HCT116 (cell line): ENCODE data around the gene RNH1. TPM values are rescaled to one million over a fixed set of nuclear protein-coding genes. Genes with fewer than 3 reads are reported as not detected.

Experiments
- ATAC-seq: fragments of 200-7000 bp; cut with Tn5 transposase; 2 replicates; pipeline ENCODE4 v1.9.1; 2020; ENCODE audit warnings: mild to moderate bottlenecking, moderate library complexity
- BruUV-seq: library from RNA; stranded (reverse); fragments of 400-500 nt; replicated peaks from 2 replicates; lab custom pipeline; 2021; lab: Mats Ljungman, UMichigan
- CTCF ChIA-PET: fragments of 300-600 bp; sonication (Branson Sonifier 250); formaldehyde crosslinking; loops from one replicate; lab custom pipeline; 2021; ENCODE audit warnings: antibody characterized with exemption; lab: Charles Lee
- POLR2A ChIA-PET: fragments of 300-600, 350-600 bp; sonication (Branson Sonifier 250); formaldehyde crosslinking; loops from one replicate; lab custom pipeline; 2021; ENCODE audit warnings: antibody characterized with exemption; lab: Charles Lee
- RAD21 ChIA-PET, 2 experiments: fragments of 300-600 bp; sonication (Branson Sonifier 250); formaldehyde crosslinking; loops; one replicate each; lab custom pipeline; 2023; ENCODE audit warnings: low total read pairs in 2 of 2; ENCODE audit not compliant: uncharacterized antibody in 2 of 2, unreplicated experiment in 2 of 2, low non-redundant PET in 1 of 2; lab: Charles Lee
- DNase-seq: peaks from one replicate; pipeline ENCODE4 v3.0.0-alpha.2; 2010; ENCODE audit warnings: low read depth, low spot score
- H2AFZ ChIP-seq: fragments of 200-600 bp; shearing (Covaris generic), sonication (generic); 2 replicates; pipeline ENCODE4 v1.6.1; 2017; ENCODE audit warnings: low read depth, mixed run types, mixed read lengths, antibody characterized with exemption, low read length; ENCODE audit not compliant: poor library complexity, severe bottlenecking
- H3K27ac ChIP-seq: 2 replicates; pipeline ENCODE4 v1.5.1; 2012; ENCODE audit warnings: low read depth, low read length
- H3K27me3 ChIP-seq: fragments of 200-600 bp; sonication (generic); 2 replicates; pipeline ENCODE4 v1.6.1; 2016; ENCODE audit warnings: mixed run types, low read length, mixed read lengths; ENCODE audit not compliant: insufficient read depth
- H3K36me3 ChIP-seq, 2 experiments: fragments of 200-500 bp in 1 of 2; fragments of 200-600 bp in 1 of 2; sonication (Bioruptor generic) in 1 of 2; sonication (generic) in 1 of 2; 2 replicates each; pipeline versions ENCODE4 v1.5.1 to v1.6.1; 2014 to 2016; ENCODE audit warnings: low read length in 2 of 2, inconsistent platforms in 1 of 2, mixed read lengths in 1 of 2, mixed run types in 1 of 2; ENCODE audit not compliant: insufficient read depth in 2 of 2, control insufficient read depth in 1 of 2
- H3K4me1 ChIP-seq, 2 experiments: fragments of 200-600 bp in 1 of 2; sonication (generic) in 1 of 2; 2 replicates each; pipeline versions ENCODE4 v1.5.1 to v1.6.1; 2012 to 2017; ENCODE audit warnings: low read length in 2 of 2, inconsistent platforms in 1 of 2, mild to moderate bottlenecking in 1 of 2, mixed read lengths in 1 of 2, mixed run types in 1 of 2, moderate library complexity in 1 of 2; ENCODE audit not compliant: insufficient read depth in 2 of 2, control insufficient read depth in 1 of 2
- H3K4me2 ChIP-seq: fragments of 200-600 bp; sonication (generic); 2 replicates; pipeline ENCODE4 v1.6.1; 2017; ENCODE audit warnings: mixed run types, low read length, mixed read lengths
- H3K4me3 ChIP-seq, 2 experiments: fragments of 200-600 bp in 1 of 2; sonication (generic) in 1 of 2; replicated peaks in 1 of 2; 2 replicates each; pipeline ENCODE4 v1.5.1; 2011 to 2016; ENCODE audit warnings: low read length in 2 of 2, control low read depth in 1 of 2, low read depth in 1 of 2, mild to moderate bottlenecking in 1 of 2, mixed read lengths in 1 of 2, mixed run types in 1 of 2
- H3K79me2 ChIP-seq: fragments of 200-600 bp; sonication (generic); 2 replicates; pipeline ENCODE4 v1.6.1; 2017; ENCODE audit warnings: mild to moderate bottlenecking, mixed run types, low read length, moderate library complexity, mixed read lengths; ENCODE audit not compliant: insufficient read depth
- H3K9ac ChIP-seq: fragments of 200-600 bp; sonication (generic); 2 replicates; pipeline ENCODE4 v1.6.1; 2016; ENCODE audit warnings: low read length, mixed read lengths
- H3K9me2 ChIP-seq: fragments of 200-600 bp; sonication (generic), shearing (Covaris generic); 2 replicates; pipeline ENCODE4 v1.6.1; 2017; ENCODE audit warnings: mixed run types, mild to moderate bottlenecking, moderate library complexity; ENCODE audit not compliant: insufficient read depth
- H3K9me3 ChIP-seq, 2 experiments: fragments of 200-500 bp in 1 of 2; fragments of 200-600 bp in 1 of 2; sonication (Bioruptor generic) in 1 of 2; sonication (generic) in 1 of 2; 2 replicates each; pipeline ENCODE4 v1.6.1; 2014 to 2017; ENCODE audit warnings: low read length in 2 of 2, mixed read lengths in 2 of 2, inconsistent platforms in 1 of 2, low read depth in 1 of 2, mild to moderate bottlenecking in 1 of 2, mixed run types in 1 of 2, moderate library complexity in 1 of 2; ENCODE audit not compliant: control insufficient read depth in 1 of 2, insufficient read depth in 1 of 2
- H4K20me1 ChIP-seq: fragments of 200-600 bp; sonication (generic), shearing (Covaris generic); 2 replicates; pipeline ENCODE4 v1.6.1; 2017; ENCODE audit warnings: mixed run types, mild to moderate bottlenecking, moderate library complexity; ENCODE audit not compliant: insufficient read depth
- EGR1 ChIP-seq: IDR thresholded peaks from 2 replicates; pipeline ENCODE4 v1.6.1; 2012; ENCODE audit warnings: low read depth
- EZH2 ChIP-seq: fragments of 200-600 bp; sonication (generic); IDR thresholded peaks from 2 replicates; pipeline ENCODE4 v1.6.1; 2017; ENCODE audit warnings: antibody characterized with exemption, mixed run types
- REST ChIP-seq: IDR thresholded peaks from 2 replicates; pipeline ENCODE4 v1.6.1; 2012; ENCODE audit warnings: low read depth
- YY1 ChIP-seq: IDR thresholded peaks from 2 replicates; pipeline ENCODE4 v1.6.1; 2011; ENCODE audit warnings: low read length, low read depth, moderate library complexity, mild to moderate bottlenecking; ENCODE audit not compliant: insufficient replicate concordance; ENCODE audit errors: extremely low read depth
- ZFX ChIP-seq: fragments of 450-650 bp; IDR thresholded peaks from 2 replicates; pipeline ENCODE4 v1.6.1; 2017
- intact Hi-C: fragments of 100-400 bp; cut with micrococcal nuclease; formaldehyde crosslinking; loops from 2 replicates; pipeline ENCODE4 v1.10.0; 2022
- total RNA-seq: library from RNA; stranded (reverse); gene quantifications from one replicate; pipeline ENCODE4 v1.2.1, GENCODE V29; 2021; ENCODE audit not compliant: unreplicated experiment

RNH1 gene
- total RNA-seq, 1 experiment from 2014 or later, result 120 TPM

- Histone ChIP-seq H3K27ac (no peak overlapping the region), H3K9me2 (no peaks in the 10 kb centered on the region), H3K4me1 (no peaks in the 10 kb centered on the region), H3K27me3 (no peaks in the 10 kb centered on the region), H3K4me2 (no peak overlapping the region), H3K79me2 (peaks cover 49% of the 10 kb centered on the region; the same call in 1 of the 2 replicates), H3K9ac (no peak overlapping the region), H3K4me3 (no peak overlapping the region), H3K9me3 (no peaks in the 10 kb centered on the region), H3K36me3 (peaks cover 0 to 3% of the 10 kb centered on the region in 2 experiments; a peak in 1 of 4 replicates), H4K20me1 (no peaks in the 10 kb centered on the region; the same call in 1 of the 2 replicates), H2AFZ (no peak overlapping the region)
- ChIA-PET RAD21 (no interaction called here), CTCF (no interaction called here), POLR2A (no interaction called here)
- no peak for TF ChIP-seq REST
- no peak for TF ChIP-seq YY1
- no peak for TF ChIP-seq ZFX
- TF ChIP-seq EZH2, result no peak
- no peak for TF ChIP-seq EGR1
- intact Hi-C loops, result no loop called here
- ATAC-seq, result no peak
- no TSS peak for BruUV-seq
- DNase-seq, result no peak
Measured at GRCh38 chr11:474914-475506, 32.0 kb downstream of the RNH1 start.
